Measurements from ENCODE around the gene HAVCR1.

The HAVCR1 gene

GRCh38 chr5:157086751-157087359 lies 27.9 kb upstream of the HAVCR1 start:
- Mint-ChIP-seq H3K4me1 (no peaks in the 10 kb centered on the region), H3K4me3 (no peak overlapping the region), H3K27me3 (ENCODE audit: low read depth, poor library complexity) (peaks cover 6% of the 10 kb centered on the region), H3K9me3 (no peaks in the 10 kb centered on the region), H3K27ac (no peak overlapping the region), H3K36me3 (ENCODE audit: low read depth) (no peaks in the 10 kb centered on the region)
- DNase-seq = no peak
- TF ChIP-seq, protein P1, sequence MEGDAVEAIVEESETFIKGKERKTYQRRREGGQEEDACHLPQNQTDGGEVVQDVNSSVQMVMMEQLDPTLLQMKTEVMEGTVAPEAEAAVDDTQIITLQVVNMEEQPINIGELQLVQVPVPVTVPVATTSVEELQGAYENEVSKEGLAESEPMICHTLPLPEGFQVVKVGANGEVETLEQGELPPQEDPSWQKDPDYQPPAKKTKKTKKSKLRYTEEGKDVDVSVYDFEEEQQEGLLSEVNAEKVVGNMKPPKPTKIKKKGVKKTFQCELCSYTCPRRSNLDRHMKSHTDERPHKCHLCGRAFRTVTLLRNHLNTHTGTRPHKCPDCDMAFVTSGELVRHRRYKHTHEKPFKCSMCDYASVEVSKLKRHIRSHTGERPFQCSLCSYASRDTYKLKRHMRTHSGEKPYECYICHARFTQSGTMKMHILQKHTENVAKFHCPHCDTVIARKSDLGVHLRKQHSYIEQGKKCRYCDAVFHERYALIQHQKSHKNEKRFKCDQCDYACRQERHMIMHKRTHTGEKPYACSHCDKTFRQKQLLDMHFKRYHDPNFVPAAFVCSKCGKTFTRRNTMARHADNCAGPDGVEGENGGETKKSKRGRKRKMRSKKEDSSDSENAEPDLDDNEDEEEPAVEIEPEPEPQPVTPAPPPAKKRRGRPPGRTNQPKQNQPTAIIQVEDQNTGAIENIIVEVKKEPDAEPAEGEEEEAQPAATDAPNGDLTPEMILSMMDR (IDR thresholded peaks at IDR 0.05) = no peak

GRCh38 chr5:157085930-157086329 lies 27.0 kb upstream of the HAVCR1 start:
- Mint-ChIP-seq H3K9me3 (no peaks in the 10 kb centered on the region), H3K36me3 (ENCODE audit: low read depth) (no peaks in the 10 kb centered on the region), H3K27ac (no peak overlapping the region), H3K4me1 (peaks cover 1% of the 10 kb centered on the region), H3K4me3 (no peak overlapping the region), H3K27me3 (ENCODE audit: low read depth, poor library complexity) (peaks cover 6% of the 10 kb centered on the region)
- TF ChIP-seq, protein P1 (IDR thresholded peaks at IDR 0.05) = no peak
- no peak for DNase-seq

- Mint-ChIP-seq H3K27me3 (ENCODE audit: low read depth, poor library complexity) (no peaks in the 10 kb centered on the region), H3K4me1 (peaks cover 4% of the 10 kb centered on the region), H3K4me3 (no peak overlapping the region), H3K36me3 (ENCODE audit: low read depth) (no peaks in the 10 kb centered on the region), H3K9me3 (no peaks in the 10 kb centered on the region), H3K27ac (no peak overlapping the region)
- TF ChIP-seq, protein P1 (IDR thresholded peaks at IDR 0.05) = no peak
- peak; percentile 3 for DNase-seq
These were observed 21.4 kb upstream of the HAVCR1 start for GRCh38 chr5:157080286-157080685.

DNA sequence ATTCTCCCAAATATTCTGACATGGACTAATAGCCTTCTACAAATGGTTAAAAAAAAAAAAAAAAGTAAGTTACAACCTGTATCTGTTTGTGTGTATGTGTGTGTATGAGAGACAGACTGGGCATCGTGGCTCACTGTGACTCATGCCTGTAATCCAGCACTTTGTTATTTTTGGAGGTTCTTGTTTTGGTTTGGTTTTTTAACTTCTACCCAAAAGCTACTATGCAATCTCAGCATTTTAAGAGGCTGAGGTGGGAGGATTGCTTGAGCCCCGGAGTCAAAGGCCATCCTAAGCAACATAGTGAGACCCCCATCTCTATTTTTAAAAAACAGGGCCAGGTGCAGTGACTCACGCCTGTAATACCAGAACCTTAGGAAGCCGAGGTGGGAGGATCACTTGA lies 17.6 kb upstream of the HAVCR1 start:
- H3K36me3 Mint-ChIP-seq (ENCODE audit: low read depth) = no peaks in the 10 kb centered on the region

GRCh38 chr5:157072508-157072907 lies 13.6 kb upstream of the HAVCR1 start:
- no peak for DNase-seq
- Mint-ChIP-seq H3K9me3 (no peaks in the 10 kb centered on the region), H3K27me3 (ENCODE audit: low read depth, poor library complexity) (peaks cover 4% of the 10 kb centered on the region), H3K27ac (no peak overlapping the region), H3K4me3 (no peak overlapping the region), H3K36me3 (ENCODE audit: low read depth) (no peaks in the 10 kb centered on the region), H3K4me1 (no peaks in the 10 kb centered on the region)
- TF ChIP-seq, protein P1 (IDR thresholded peaks at IDR 0.05) = no peak

More for the DNA sequence above, 17.6 kb upstream of the HAVCR1 start:
- TF ChIP-seq, protein P1 (IDR thresholded peaks at IDR 0.05) = no peak
- DNase-seq = no peak
- no peaks in the 10 kb centered on the region for H3K27me3 Mint-ChIP-seq (ENCODE audit: low read depth, poor library complexity)
- H3K4me1 Mint-ChIP-seq = peaks cover 4% of the 10 kb centered on the region
- H3K27ac Mint-ChIP-seq = no peak overlapping the region
- no peaks in the 10 kb centered on the region for H3K9me3 Mint-ChIP-seq
- H3K4me3 Mint-ChIP-seq = no peak overlapping the region

DNA sequence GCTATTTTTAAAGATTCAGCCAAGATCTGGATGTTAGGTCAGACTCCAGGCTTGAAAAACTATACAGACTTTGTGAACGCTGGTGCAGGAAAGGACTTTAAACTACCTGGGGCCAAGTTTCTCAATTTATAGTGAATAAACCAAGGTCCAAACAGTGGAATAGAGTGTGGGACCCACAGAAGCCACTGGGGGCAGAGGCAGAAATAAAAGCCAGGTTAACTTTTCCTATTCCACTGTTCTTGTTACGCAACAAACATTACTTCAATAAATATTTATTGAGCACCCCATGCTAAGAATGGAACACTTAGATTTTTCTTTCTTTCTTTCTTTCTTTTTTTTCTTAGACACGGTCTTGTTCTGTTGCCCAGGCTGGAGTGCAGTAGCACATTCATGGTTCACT lies 11.0 kb upstream of the HAVCR1 start:
- no peak for DNase-seq
- TF ChIP-seq, protein P1 (IDR thresholded peaks at IDR 0.05) = peak; percentile 10
- H3K27ac Mint-ChIP-seq = no peak overlapping the region
- H3K36me3 Mint-ChIP-seq (ENCODE audit: low read depth) = no peaks in the 10 kb centered on the region
- H3K4me1 Mint-ChIP-seq = no peaks in the 10 kb centered on the region
- H3K9me3 Mint-ChIP-seq = no peaks in the 10 kb centered on the region
- peaks cover 4% of the 10 kb centered on the region for H3K27me3 Mint-ChIP-seq (ENCODE audit: low read depth, poor library complexity)
- no peak overlapping the region for H3K4me3 Mint-ChIP-seq

Measured in nephron progenitor cell (in vitro differentiated cells).